ENCODE measurements around the gene SMOC1. TPM values are rescaled to one million over a fixed set of nuclear protein-coding genes. Genes with fewer than 3 reads are reported as not detected.

SMOC1 gene
- polyA plus RNA-seq, 1 donor, result 1.7 TPM

- no peak for DNase-seq
Measured at GRCh38 chr14:70034257-70034656, 155.0 kb downstream of the SMOC1 start.

- DNase-seq, result no peak
Measured at GRCh38 chr14:70036665-70037064, 157.4 kb downstream of the SMOC1 start.

- no peak for DNase-seq
Measured at GRCh38 chr14:70043001-70043400, 163.8 kb downstream of the SMOC1 start.

GRCh38 chr14:70045310-70045709, 166.1 kb downstream of the SMOC1 start:
- DNase-seq, result no peak

- peak; percentile 32 for DNase-seq
Measured at GRCh38 chr14:70045844-70046535, 166.8 kb downstream of the SMOC1 start.

- no peak for DNase-seq
Measured at GRCh38 chr14:70047598-70048312, 168.5 kb downstream of the SMOC1 start.

GRCh38 chr14:70048313-70048654, 169.1 kb downstream of the SMOC1 start:
- no peak for DNase-seq

- DNase-seq, result no peak
Measured at GRCh38 chr14:70049605-70050004, 170.4 kb downstream of the SMOC1 start.

- no peak for DNase-seq
Measured at GRCh38 chr14:70050136-70050535, 170.9 kb downstream of the SMOC1 start.

- DNase-seq, result peak; percentile 59
Measured at GRCh38 chr14:70052990-70053389, 173.8 kb downstream of the SMOC1 start.

- DNase-seq, result no peak
Measured at GRCh38 chr14:70057519-70058136, 178.4 kb downstream of the SMOC1 start.

- DNase-seq, result no peak
Measured at GRCh38 chr14:70059545-70059944, 180.3 kb downstream of the SMOC1 start.

- DNase-seq, result no peak
Measured at GRCh38 chr14:70061108-70061507, 181.9 kb downstream of the SMOC1 start.

- no peak for DNase-seq
Measured at GRCh38 chr14:70064136-70064865, 185.1 kb downstream of the SMOC1 start.

GRCh38 chr14:70067810-70068209, 188.6 kb downstream of the SMOC1 start:
- no peak for DNase-seq

- no peak for DNase-seq
Measured at GRCh38 chr14:70069186-70069585, 190.0 kb downstream of the SMOC1 start.

- peak; percentile 27 for DNase-seq
Measured at GRCh38 chr14:70073924-70074566, 194.8 kb downstream of the SMOC1 start.

GRCh38 chr14:70077005-70077404, 197.8 kb downstream of the SMOC1 start:
- no peak for DNase-seq

GRCh38 chr14:70077720-70078119, 198.5 kb downstream of the SMOC1 start:
- DNase-seq, result no peak

GRCh38 chr14:70078329-70078728, 199.1 kb downstream of the SMOC1 start:
- no peak for DNase-seq

GRCh38 chr14:70080076-70080475, 200.9 kb downstream of the SMOC1 start:
- no peak for DNase-seq

Data from left kidney (tissue), 2 donors.